ENCODE data around the gene SORL1. TPM values are rescaled to one million over a fixed set of nuclear protein-coding genes. Genes with fewer than 3 reads are reported as not detected.
"Not testable (repeated sequence)": the region's sequence is repeated elsewhere in the genome, so short reads cannot be mapped to it uniquely, and the experiment has no call there.

The SORL1 gene
- total RNA-seq, 1 donor from 2014 or later = 76.3 TPM

DNA sequence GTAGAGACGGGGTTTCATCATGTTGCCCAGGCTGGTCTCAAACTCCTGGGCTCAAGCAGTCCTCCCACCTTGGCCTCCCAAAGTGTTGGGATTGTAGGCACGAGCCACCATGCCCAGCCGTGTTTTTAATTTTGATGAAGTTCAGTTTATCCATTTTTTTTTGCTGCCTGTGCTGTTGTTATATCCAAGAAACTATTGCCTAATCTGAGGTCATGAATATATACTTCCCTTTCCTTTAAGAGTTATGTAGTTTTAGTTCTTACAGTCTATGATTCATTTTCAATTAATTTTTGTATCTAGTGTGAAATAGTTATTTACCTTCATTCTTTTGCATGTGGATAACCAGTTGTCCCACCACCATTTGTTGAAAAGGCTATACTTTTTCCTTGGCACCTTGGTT is 50.9 kb downstream of the SORL1 start:
- no peak for DNase-seq

DNA sequence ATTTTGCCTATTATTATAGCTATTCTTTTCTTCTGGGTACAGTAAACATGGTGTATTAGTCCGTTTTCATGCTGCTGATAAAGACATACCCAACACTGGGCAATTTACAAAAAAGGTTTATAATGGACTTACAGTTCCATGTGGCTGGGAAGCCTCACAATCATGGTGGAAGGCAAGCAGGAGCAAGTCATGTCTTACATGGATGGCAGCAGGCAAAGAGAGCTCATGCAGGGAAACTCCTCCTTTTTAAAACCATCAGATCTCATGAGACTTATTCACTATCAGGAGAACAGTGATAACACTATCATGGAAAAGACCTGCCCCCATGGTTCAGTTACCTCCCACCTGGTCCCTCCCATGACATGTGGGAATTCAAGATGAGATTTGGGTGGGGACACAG is 54.1 kb downstream of the SORL1 start:
- not testable (repeated sequence) for DNase-seq

DNA sequence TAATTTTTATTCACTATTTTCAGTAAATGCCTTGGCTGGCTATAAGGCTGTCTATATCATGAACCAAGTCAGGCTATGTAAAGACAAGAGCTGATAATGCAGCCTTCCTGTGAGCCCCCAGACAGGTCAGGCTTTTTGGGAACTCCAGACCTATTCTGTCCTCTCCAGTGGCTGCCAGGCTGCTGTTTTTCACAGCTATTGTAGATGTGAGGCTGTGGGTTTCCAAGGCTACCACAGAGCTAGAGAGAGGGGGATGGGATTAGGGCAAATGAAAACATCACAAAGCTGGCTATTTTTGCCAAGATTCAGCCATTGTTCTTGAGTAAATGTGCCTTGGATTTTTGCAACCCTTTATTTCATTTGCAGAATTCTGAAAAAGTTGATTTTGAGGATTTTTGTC is 56.3 kb downstream of the SORL1 start:
- no peak for DNase-seq

DNA sequence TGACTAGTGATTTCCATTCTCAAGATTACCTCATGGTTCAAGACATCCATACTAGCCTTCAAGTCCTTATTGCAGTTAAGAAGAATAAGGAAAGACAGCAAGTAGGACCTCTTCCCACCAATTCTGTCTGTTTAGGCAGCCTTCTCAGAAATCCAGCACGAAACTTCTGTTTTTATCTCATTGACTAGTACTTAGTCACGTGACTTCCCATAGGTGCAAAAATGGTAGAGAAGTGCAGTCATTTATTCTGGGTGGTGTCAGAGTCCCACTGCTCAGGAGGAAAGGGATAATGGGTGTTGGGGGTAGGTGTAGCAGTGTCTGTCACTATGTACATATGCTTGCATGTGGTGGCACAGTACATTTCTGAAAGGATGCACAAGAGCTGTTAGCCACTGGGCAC is 58.3 kb downstream of the SORL1 start:
- DNase-seq = no peak

DNA sequence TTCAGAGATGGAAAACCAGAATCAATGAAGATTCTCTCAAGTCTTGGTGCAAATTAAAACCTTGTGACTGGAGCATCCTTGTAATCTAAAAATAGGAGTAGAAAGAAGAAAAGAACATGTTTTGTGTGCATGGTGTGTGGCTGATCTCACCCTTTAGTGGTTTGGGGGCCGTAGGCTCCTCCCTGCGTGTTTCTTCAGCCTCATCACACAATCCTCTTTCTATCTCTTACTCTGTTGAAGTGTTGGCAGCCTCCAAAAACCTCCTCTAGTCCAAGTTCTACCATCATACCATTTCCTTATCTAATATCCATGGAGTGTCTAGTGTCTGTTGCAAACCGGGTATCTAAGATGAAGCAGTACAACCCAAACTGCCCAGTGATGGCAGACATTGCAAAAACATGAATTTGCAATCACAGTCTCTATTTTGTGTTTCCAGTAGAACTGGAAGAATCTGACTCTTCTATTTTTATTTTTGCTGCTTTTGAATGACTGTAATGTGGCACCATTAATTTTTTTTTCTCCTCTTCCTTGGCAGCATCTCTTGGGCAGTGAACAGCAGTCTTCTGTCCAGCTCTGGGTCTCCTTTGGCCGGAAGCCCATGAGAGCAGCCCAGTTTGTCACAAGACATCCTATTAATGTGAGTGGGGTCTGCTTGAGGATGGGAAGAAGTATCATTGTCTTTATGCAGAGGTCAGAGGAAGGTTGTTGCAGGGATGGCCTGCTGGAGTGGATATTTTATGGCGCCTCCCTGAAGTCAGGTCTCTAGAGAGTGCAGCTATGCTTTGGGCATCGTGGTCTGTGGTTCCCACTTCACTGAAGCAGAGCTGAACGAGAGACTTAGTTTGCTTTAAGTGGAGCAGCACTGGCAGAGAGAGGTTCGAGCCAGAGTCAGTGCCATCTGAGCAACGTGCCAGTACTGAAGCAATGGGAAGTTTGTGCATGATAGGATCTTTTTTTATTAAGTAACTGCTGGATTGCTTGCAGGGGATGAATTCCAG is 60.7 kb downstream of the SORL1 start:
- no peak for DNase-seq

DNA sequence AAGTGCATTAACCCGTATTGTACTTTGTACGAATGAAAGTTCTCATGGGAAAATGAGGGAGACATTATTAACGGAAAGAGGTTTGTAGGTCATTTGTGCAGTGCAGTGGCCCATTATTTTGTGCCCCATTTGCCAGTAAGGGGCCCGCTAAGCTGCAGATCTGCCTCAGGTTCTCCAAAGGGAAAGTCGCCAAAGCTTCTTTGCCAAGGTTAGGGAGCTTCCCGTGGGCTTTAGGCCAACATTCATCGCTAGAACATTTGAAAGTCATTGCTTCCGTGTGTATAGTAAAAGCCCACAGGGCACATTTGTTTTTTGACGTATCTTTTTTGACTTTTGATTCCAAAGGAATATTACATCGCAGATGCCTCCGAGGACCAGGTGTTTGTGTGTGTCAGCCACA is 61.7 kb downstream of the SORL1 start:
- no peak for DNase-seq

DNA sequence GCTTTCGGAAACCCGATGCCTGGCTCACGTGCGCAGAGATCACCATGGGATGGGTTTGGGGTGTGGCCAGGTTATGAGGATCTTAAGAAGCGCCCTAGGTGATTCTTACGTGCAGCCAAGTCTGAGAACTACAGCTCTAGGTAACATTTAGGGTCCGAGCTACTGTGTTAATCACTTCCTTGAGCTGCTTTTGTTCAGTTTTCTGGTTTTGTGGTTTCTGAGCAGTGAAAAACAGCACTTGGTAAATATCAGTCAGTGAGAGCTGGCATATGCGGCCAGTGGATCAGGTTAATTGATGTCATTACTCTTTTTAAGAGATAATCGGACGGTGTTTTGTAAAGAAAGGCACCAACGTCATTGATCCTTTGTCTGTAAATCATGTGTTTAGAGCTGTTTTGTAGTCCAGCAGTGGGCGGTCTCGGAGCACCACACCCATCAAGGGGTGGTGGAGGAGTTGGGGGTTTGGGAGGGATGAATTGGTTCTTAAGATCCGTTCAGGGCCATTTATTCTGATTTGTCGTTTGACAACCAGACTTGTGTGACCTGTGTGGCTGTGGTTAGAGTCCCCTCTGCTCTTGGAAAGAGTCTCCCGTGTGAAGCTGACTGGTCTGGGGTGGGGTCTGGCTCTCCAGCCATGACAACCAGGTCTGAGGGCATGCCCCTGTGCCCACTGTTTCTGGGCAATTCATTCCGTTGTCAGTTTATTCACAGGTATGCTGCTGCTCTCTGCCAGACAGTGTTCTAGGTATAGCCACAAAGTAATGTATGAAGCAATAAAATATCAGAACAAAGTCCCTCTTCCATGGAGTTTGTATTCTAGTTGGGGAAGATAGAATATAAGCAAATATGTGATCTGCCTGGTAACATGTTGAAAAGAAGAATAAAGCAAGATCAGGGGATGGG is 62.6 kb downstream of the SORL1 start:
- no peak for DNase-seq

DNA sequence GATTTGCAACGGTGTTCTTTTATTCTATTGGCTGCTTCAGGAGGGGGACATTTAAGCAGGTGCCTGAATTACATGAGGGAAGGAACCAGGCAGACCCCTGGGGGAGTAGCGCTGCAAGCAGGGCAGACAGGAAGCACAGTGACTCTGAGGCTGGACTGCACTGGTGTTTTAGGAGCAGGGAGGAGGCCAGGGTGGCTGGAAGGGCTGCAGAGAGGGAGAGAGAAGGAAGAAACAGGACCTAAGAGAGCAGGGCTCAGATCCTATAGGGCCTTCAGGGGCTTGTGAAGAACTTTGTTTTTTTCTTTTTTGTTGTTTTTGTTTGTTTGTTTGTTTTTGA is 63.2 kb downstream of the SORL1 start:
- no peak for DNase-seq

DNA sequence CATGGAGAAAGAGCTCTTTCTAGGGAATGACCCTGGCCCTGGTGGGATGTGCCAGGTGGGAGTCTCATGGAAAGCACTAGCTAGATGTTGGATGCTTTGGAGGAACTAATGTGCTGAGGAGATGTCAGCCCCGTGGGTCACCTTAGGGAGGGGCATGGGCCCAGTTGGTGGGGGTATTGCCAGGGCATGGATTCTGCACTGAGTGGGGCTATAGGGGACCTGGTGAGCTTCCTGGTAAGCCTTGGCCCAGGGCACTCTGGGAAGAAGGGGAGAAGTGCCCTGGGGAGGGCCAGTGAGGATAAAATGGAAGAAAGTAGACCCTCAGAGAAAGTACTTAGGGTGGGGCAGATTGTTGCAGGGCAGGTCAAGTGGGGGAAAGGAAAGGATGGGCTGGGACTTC is 65.9 kb downstream of the SORL1 start:
- DNase-seq = no peak

DNA sequence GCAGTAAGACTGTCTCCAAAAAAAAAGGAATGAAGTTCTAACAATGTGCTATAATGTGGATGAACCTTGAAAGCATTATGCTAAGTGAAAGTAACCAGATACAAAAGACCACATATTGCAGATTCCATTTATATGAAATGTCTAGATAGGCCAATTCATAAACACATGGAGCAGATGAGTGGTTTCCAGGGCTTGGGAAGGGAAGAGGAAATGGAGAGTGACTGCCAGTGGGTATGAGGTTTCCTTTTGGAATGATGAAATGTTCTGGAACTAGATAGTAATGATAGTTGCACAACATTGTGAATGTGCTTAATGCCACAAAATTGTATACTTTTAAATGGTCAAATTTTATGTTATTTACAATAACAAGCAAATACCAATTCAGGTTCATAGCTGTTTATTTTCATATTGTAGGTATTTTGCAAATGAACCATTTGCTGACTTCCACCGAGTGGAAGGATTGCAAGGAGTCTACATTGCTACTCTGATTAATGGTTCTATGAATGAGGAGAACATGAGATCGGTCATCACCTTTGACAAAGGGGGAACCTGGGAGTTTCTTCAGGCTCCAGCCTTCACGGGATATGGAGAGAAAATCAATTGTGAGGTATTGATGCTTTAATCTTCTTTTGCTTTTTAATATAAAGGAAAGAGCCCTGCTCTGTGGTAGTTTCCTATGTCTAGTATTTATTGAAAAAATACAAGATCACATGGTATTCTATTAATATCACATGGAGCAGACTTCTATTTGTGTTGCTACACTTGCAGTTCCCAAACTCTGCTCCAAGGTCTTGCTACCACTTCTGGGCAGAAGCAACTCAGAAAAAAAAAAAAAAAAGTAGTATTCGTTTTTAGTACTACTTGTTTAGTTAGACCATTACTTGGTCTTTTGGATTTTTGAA is 68.4 kb downstream of the SORL1 start:
- DNase-seq = no peak

DNA sequence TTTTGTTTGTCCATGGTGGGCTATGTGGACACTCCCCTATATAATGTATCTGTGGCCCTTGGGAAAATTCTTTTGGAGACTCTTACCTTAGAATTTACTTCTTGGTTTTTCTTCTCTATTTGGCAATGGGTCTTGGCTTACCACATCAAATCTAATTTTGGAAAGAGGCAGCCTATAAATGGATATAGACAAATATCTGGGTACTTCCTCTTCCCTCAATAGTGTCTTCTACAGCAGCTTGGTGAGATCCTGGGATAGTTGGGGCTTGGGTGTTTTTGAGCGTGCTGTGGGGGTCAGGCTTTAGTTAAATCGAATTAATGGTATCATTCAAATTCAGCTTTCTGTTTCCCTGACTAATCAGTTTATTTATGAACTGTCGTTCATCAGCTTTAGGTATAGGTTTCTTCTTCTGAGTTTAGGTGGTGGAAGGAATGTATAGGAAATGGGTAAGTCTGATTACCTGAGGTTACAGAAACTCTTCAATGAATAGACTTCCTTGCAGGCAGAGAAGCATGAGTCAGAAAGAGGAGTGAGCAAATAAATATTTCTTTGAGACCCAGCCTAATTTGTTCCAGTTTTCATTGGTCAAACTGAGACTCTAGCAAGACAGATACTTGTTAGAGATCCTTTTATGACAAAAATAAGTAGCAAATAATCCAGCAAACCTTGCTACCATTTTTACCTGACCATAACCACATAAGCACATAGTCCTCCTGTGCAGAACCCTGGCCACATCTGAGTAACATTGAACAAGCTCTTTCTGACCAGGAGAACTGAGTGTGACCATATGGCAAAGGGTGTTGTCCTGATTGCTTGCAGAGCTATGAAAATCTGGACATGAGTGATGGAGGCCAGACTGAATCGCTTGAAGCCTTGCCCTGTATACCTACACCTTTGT is 69.3 kb downstream of the SORL1 start:
- DNase-seq = no peak

DNA sequence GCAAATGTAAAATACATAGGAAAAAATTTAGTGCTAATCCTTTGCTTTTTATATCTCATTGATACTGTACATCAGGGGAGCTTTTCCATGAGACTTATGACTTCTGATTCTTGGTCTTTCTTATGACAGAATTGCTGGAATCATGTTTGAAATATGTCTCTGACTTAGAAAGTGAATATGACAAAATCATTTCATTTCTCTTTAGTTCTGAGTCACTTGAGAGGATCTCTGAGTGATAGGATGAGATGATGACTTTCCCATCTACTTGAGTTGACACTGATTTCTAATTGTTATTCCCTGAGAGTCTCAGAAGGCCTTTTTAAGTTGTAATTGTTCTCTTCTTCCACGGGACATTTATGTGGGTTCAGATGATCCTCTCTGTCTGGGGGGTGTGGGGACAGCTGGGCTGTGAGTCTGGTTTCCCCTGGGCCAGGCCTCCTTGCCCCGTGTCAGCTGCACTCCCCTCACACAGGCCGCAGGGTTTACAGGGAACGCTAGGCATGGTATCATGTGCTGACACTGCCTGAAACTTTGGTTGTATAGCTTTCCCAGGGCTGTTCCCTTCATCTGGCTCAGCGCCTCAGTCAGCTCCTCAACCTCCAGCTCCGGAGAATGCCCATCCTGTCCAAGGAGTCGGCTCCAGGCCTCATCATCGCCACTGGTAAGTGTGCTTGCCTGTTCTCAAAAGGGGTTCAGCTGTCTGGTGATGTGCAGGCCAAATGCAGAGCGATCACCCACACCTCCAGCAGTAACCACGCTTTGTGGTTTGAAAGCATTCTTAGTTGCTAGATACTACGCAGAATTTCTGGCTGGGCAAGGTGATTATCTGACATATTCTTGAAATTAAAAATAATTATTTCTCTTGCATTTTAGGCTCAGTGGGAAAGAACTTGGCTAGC is 70.2 kb downstream of the SORL1 start:
- no peak for DNase-seq

DNA sequence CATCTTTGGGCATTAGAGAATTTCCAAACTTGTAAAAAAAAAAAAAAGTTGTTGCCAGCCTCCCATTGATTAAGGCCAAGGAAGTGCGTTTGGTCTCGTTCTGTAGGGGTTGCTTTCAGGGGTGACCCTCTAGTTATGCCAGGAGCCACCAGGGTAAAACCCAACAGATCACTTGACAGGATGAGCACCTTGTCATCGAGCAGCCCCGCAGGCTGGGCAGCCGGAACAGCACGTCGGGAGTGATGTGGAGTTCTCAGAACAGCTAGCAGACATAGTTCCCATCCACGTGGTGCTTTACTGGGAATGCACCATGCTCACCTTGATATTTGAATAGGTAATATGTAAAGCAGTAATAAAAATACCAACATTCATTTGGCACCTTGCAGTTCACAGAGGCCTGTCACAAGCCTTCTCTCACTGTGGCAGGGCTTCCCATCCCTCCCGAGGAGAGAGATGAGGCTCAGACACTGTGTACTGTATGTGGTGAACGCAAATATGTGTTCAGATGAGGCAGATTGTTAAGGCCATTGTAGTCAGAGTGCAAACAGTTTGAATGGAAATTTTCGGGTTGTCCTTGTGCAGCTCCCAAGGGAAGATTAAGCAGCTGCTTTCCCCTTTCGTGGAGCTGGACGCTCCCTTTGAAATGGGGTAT is 71.6 kb downstream of the SORL1 start:
- DNase-seq = no peak

DNA sequence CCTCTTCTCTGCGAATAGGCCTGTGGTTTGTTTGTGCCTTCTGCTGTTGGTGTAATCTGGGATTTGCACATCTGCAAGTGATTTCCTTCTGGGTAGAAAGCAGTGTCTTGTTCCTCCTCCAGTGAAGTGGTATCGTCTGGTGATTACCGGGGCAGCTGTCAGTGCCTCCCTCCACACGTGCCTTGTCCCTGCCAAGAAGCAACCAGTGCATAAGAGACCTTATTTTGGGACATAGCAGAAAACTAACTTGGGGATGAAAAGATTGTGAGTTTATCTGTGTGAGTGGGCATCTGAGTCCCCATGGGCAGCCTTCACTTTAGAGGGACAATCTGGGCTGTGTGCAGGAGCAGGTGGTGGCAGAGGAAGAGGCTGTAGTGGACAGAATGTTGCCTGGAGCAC is 72.1 kb downstream of the SORL1 start:
- no peak for DNase-seq

DNA sequence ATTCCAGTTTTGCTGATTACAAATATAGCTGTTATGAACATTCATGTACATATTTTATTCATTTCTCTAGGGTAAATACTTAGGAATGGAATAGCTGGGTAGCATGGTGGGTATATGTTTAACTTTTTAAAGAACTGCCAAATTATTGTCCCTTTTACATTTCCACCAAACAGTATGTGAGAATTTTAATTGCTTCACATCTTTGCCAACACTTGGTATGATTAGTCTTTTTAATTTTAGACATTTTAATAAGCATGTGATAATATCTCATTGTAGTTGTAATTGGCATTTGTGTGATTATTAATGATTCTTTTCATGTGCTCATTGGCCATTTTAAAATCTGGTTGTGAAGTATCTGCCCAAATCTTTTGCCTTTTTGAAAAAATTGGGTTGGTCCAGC is 73.3 kb downstream of the SORL1 start:
- DNase-seq = no peak

DNA sequence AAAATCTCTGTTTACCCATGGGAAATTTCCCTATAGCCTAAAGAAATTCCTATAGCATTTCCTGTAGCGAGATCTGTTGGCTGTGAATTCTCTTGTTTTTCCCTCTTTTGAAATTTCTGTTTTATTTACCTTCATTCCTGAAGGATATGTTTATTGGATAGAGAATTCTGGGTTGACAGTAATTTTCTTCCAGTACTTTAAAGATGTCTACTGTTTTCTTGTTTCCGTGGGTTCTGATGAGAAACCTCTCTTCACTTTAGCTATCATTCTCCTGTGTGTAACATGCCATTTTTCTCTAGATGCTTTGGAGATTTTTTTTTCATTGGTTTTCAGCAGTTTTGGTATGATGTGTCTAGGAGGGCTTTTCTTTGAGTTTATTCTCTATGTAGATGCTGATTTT is 78.1 kb downstream of the SORL1 start:
- DNase-seq = no peak

DNA sequence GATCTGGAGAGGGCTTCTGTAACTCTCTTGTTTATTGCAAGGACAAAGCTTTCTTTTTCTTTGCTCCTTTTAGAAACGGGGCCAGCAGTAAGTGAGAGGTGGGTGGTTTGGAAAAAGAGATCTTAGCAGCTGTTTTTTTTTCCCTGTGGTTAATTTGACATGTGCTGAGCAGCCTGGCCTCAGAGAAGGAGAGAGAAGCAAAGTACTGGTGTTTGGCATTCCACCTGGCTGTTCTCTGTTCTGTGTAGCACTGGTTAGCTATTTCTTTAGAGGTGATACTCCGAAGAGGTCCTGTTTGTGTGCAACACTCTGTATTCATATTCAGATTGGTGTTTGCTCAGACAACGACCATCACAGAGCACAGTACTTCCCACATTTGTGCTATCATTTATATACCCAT is 81.5 kb downstream of the SORL1 start:
- DNase-seq = no peak

DNA sequence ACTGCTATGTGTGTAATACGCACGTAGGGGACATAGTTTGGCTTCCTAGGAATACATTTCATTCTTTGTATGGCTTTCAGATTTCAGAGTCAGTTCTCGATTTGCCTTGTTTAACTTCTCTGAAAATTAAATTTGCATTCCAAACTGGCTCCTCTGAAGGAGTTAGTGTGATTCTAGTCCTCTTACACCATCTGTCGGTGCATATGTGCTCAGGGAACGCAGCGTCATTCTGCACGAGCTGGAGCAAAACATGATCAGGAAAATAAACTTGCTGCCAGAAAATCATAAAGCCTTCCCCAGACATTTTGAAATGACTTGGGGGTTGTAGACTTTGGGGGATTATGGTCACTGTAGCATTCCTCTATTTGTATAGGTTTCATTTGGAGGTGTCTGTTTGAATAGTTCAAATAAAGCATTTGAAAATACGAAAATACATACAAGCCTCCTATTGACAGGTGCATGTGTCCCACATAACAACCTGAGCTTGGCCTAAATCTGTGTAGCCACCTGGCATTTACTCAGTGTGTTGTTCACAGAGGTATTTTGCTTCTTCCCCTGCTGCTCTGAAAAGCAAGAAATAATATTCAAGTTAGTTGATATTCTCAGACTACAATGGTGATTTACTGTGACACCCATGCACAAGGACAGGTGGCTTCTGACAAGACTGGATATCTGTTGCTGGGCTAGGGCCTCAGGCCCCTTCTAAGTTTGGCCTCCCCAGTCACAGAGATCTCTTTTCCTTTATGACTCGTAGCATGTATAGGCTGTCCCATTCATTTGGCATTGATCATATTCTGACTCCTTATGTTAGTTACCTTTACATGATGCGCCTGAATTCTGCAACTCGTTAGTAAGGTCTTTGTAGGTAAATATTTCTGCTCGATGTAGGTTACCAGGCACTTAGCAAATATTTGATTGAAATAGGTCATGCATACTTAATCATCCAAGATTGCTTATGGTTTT is 82.3 kb downstream of the SORL1 start:
- no peak for DNase-seq

Measured in occipital lobe (tissue), 2 donors.